CD4-positive, alpha-beta T cell treated with Interferon gamma for 1 hour (primary cell): Measurements from ENCODE around the gene ASPHD1.
"Not testable (repeated sequence)": the region's sequence is repeated elsewhere in the genome, so short reads cannot be mapped to it uniquely, and the experiment has no call there.

Experiments used
- DNase-seq: peaks from one replicate; pipeline ENCODE4 v3.0.0-alpha.2; 2020

The ASPHD1 gene

DNA sequence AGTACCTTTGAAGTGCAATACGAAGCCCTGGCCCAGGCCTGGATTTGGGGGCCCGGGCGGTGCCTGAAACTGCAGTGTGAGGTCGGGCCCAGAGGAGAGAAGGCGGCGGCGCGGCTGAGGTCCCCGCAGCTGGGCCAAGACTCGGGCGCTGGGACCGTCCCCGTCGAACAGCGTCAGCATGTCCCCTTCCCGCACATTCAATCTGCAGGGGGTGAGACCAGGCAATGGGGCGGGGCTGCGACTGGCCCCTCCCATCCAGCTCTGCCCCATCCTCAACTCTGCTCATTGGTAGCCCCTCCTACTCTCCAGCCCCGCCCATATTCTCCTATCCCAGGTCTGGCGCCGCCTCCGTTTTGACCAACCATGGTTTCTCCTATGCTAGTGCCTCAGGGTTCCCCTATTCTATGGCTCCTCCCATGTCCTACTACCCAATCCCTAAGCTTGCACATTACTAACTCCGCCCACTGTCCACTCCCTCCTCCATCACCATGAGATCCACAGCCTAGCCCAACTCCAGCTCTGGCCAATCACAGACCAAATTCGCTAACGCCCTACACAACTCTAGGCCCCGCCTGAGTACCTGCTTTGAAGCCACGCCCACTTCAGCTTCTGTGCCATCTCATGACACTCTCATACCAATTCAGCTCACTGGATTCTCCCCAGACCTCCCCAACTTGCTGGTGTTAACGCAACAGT, 22.9 kb upstream of the ASPHD1 start:
- peak; percentile 67 for DNase-seq

DNA sequence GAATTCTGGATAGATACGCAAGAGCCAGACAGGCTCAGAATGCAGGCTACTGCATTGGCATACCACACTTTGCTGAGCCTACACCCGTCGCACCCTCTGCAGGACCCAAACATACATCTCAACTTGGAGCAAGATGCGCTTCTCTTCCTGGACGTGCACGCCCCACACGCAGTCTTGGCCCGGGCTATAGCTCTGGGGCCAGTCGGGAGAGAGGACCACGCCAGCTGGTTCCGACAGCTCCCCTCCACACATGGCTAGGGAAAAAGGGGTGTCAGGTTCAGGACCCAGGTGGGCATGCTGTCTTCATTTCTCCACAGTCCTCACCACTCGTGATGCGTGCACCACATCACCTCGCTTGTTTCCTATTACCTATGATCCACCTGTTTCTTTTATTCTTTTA, 22.1 kb upstream of the ASPHD1 start:
- no peak for DNase-seq

DNA sequence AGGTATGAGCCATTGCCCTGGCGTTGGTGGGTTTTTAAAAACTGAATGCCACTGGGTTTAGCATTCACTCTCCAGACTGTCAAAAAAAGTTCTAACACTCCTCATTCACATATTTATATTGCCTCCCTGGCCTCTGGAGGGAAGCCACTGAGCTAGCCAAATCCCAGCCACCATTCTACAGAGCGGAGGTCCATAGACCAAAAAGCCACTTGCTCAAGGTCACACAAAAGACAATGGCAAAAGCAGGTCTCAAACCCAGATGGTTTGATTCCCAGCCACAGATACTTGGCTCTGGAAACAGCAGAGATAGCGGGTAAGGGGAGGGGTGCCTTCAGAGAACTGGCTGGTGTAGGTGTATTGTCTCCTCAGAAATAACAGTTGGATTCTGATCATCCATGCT, 19.2 kb upstream of the ASPHD1 start:
- DNase-seq = no peak

DNA sequence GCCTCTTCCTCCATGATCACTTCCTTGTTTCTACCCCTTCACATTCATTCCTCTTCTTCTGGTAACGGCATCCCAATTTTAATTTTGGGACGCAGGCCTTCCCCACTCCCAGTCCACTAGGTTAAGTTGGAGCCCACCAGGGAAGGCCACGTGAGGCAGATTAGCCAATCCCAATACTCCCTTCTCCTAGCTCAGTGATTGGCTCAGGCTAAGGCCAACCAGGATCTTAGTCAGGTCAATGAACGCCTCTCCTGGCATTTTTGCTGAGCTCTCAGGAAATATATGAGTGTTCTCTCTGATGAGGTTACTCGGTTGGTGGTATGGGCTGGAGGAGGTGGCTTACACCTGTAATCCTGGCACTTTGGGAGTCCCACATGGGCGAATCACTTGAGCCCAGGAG, 16.3 kb upstream of the ASPHD1 start:
- no peak for DNase-seq

DNA sequence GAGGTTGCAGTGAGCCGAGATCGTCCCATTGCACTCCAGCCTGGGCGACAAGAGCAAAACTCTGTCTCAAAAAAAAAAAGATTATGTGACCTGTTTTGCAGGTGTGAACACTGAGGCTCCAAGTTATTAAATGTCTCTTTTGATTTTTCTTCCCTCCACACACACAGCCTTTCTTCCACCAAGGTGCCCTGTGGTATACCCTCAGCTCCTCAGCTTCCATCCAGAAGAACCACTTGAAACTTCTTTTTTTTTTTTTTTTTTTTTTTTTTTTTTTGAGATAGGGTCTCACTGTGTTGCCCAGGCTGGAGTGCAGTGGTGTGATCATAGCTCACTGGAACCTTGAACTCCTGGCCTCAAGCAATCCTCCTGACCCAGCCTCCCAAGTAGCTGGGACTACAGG, 10.9 kb upstream of the ASPHD1 start:
- not testable (repeated sequence) for DNase-seq

DNA sequence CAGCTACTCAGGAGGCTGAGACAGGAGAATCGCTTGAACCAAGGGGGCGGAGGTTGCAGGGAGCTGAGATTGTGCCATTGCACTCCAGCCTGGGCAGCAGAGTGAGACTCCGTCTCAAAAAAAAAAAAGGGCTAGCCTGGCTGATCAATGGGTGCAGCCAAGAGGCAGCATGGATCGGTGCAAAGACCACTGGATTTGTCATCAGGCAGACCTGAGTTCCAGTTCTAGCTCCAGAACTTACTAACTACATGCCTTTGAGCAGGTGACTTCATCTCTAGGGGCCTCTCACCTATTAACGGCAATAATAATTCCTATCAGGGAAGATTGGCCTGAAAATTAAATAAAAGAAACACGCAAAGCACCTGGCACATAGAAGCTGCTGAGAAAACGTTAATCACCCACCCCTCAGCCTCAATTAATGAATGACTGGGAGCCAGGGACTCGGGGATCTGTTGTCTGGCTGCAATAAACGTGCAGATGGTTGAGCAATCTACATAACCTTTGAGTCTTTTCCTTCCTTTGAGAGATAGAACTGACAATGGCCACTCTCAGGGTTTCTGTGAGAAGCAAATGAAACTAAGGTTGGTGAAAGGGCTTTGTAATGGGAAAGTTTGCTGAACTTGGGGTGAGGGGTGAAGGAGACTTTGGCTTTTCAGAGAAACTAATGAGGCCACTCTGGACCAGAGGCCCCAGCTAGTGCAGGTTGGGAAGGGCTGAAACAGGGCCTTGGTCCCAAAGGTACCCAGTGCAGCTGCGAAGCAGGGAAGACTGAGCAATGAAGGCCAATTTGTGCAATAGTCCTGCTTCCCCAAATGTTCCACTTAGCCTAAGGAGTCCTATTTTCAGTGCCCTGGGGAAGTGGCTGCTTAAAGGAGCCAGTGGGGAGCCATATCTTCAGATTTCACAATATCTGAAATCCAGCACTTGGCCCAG, 8.5 kb upstream of the ASPHD1 start:
- no peak for DNase-seq

DNA sequence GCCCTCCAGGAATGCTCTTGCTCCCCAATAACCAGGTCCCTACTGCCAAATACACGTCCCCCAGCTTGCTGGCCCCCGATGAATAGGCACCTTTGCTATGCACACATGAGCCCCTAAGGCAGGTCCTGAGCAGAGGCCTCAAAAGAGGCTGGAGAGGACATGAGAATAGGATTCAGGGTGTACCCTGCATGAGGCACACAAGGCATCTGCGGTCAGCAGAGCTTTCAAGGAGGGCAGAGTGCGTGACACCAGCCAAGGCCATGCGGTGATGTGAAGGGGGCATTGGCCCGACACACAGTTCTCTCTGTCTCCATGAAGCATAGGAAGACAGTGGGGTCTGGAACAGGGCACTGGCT, 7.9 kb upstream of the ASPHD1 start:
- no peak for DNase-seq

DNA sequence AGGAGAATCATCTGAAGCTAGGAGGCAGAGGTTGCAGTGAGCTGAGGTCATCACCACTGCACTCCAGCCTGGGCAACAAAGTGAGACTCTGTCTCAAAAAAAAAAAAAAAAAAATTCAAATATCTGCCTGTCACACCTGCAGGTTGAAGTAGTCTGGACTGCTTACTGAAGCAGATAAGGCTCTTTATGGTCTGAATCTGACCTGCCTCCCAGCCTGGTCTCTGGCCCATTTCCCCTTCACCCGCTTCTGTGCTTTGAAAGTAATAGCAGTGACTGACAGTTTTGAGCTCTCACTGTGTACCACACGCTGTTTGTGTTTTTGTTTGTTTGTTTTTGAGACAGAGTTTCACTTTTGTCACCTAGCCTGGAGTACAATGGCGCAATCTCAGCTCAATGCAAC, 6.7 kb upstream of the ASPHD1 start:
- no peak for DNase-seq

DNA sequence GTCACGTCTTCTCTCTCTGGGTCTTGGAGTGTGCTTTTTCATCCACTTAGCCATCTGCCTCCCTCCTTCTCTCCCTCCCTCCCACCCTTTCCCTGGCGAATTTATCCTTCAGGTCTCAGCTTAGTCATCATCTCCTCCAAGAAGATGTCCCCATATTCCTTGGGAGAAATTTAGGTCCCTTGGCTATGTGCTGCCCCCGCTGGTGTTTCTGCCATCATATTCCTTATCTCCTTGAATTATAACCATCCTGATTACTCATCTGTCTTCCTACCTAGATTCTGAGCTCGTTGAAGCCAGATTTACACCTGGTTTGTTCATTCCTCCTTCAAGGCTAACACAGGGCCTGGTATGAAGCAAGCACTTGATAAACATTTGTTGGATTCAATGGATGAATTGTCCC, 5.9 kb upstream of the ASPHD1 start:
- DNase-seq = no peak

DNA sequence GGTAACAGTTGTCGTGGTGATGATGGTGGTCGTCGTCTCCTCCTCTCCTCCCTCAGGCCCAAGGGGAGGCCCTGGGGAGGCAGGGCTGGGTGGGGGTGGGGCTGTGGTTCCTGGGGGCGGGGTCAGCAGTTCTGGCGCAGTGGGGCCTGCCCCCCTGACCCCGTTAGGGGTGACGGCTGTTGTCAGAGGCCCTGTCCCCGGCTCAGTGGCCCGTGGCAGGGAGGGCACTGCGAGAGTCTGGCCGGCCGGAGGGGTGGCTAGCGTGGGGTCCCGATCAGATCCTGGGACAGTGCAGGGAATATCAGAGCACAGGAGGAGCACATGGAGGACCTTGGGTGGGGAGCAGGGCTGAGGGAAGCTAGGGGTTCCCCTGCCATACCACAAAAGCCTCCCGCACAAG, 3.4 kb upstream of the ASPHD1 start:
- no peak for DNase-seq

DNA sequence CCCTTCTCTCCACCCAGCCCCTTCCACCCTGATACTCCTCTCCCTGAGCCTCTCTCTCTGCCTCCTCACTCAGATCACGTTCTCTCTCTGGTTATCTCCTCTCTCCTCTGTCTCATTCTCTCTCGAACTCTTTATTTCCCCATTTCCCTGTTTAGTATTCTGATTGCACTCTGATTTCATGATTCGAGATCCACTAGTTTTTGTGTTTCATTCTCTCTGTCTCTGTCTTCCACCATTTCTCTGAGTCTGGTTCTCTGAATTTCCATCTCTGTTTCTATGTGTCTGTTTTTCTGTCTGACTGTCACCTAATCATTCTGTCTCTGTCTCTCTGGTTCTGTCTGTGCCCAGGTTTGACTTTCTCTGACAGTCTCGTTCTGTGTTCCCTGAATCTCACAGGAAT, 3.0 kb upstream of the ASPHD1 start:
- DNase-seq = no peak

DNA sequence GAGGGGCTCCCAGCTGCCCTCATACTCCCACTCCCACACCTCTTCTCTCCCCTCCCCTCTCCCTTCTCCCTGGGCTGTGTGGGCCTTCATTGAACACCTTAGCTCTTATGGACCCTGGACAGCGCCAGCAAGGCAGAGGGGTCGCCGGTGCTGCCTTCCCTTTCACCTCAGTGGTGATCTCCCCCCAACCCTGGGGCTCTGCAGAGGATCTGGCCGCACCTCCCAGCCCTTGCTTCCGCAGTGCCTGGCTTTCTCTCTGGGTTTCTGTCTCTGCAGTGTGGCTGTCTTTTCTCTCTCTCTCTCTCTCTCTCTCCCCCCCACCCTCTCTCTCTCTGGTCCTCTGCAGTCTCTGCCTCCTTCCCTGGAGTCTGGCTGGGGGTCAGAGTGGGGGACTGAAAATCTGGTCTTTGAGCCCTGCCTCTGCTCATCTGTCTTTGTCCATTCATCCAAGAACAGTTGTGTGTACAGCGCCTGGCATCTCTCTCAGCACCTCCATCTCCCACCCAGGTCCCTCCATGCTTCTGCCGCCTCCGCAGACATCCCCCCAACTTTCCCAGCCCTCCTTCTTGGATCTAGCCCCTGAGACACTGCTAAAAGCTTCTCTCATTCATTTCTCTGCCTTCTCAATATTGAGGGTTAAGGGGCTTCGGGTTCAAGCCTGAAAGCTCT, 2.0 kb upstream of the ASPHD1 start:
- DNase-seq = no peak

DNA sequence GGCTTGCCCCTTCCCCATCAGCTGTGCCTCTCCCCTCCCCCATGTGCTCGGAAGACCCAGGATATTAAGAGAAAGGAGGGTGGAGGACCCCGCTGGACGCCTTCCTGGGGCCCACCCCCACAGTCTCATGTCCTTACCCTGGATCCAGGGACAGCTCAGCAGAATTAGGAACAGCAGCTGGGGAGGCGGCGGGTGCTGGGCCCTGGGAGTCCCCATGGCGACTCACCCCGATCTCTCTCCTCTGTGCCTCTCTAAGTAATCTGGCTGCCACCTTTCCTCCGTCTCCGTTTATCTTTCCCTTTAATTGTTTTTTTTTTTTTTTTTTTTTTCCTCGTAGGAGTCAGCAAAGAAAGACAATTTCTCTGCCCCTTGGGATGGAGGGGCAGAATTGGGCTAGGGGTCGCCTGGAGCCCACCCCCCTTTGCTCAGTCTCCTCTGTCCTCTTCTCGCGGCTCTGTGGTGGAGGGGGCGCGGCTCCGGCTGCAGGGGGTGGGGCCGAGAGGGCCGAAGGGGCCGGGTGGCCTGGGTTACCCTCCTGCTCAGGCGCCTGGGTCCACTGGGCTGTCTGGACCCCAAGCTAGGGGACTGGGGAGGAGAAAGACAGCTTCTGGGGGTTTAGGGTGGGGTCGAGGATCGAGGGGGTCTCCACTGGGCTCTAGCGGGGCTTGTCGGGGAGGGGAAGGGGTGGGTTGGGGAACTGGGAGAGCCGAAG, 1.3 kb upstream of the ASPHD1 start:
- DNase-seq = no peak

DNA sequence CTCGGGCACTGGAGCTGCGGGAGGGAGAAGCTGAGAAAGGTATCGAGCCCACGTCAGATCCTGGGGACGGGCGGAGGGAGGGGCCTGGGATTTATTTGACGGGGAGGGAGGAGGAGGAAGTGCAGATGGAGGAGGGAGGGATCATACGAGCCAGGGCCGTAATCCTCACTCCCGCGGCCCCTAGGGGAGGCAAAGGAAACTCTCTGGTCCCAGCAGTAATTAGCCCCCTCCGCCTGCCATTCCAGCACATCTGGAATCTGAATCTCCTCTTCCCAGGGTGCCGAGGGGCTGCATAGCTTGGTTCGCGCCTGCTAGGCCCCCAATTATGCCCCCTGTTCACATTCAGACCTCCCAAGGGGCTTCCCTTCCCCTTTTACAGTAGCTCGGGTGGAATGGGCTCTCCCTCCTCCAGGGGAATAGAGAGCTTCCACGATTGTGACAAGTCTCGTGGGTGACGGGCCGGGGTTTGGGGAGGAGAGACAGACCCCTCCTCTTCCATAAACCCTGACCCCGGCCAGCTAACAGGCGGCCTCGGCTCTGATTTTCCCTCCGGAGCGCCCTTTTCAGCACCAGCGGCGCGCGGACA, 679 bp upstream of the ASPHD1 start, which contains the start of gene SEZ6L2:
TSS of gene SEZ6L2 (minus strand) at position 35 of the 586 bp plus-strand sequence. CDS start 531 bp downstream, outside the sequence.
- no peak for DNase-seq

DNA sequence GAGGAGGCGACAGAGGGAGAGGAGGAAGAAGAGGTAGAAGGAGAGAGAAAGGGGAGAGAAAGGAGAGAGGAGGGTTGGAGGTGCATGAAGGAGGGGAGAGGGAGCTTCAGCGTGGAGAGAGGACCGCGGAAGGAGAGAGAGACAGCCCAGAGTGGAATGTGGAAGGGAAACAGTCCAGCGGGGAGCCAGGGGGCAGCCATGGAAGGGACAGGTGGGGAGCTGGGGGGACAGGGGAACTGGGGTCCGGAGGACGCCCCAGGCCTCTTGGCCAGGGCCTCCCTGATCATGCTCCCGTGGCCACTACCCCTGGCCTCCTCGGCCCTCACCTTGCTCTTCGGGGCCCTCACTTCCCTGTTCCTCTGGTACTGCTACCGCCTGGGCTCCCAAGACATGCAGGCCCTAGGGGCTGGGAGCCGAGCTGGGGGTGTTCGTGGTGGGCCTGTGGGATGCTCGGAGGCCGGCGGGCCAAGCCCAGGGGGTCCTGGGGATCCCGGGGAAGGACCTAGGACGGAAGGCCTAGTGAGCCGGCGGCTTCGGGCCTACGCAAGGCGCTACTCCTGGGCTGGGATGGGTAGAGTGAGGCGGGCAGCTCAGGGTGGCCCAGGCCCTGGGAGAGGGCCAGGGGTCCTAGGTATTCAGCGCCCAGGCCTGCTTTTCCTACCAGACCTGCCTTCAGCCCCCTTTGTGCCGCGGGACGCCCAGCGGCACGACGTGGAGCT, 759 bp downstream of the ASPHD1 start:
- no peak for DNase-seq

DNA sequence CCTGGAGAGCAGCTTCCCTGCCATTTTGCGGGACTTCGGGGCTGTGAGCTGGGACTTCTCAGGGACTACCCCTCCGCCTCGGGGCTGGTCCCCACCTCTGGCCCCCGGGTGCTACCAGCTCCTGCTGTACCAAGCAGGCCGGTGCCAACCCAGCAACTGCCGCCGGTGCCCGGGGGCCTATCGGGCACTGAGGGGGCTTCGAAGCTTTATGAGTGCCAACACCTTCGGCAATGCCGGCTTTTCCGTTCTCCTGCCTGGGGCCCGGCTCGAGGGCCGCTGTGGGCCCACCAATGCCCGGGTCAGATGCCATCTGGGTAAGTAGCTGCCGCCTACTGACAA, 1.3 kb downstream of the ASPHD1 start:
- no peak for DNase-seq

DNA sequence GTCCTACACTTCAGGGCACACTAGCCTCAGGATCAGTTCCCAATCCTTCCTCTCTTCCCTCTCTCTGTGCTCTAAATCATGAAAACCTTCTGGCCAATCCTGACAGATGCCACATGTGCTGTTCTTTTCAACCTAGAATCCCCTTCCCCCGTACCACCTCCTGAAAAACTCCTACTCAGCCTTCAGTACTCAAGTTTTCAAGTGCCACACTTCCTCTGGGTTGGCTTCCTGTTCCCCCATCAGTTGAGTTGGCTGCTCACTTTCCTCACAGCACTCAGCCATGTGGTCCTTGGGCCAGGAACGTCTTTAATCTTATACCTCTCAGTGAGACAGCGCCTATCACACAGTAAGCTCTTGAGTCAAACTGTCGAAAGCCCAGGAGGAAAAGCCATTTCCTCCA, 3.3 kb downstream of the ASPHD1 start:
- no peak for DNase-seq

DNA sequence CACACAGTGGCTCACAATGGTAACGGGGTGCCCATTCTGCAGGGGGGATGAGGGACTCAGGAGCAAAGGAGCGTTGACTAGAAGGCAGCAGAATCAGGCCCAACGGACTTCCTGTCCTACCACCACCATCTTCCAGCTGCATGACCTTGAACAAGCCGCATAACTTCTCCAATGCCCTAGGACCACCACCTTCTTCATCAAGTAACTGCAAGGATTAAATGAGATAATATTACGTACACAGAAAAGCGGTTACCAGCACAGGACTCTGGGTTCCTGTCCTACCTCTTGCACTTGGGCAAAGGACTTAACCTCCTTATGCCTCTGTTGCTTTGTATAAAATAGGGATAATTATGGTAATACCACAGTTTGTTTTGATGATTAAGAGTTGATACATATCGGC, 4.7 kb downstream of the ASPHD1 start:
- no peak for DNase-seq

DNA sequence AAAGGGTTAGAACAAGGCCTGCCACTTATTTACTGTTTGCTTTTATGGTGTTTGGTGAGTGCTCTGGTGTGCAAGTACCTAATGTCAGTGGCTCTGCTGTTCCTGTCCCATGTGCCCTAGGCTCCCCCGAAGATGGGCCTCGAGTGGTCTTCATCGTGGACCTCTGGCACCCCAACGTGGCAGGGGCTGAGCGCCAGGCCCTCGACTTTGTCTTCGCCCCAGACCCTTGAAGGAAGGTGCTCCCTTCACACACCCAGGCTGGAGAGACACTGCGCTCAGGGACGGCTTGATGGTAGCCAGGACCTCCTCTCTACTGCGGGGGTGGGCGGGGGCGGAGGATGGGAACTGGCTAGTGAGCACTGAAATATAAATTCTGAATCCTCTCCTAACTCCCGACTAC, 5.4 kb downstream of the ASPHD1 start:
- DNase-seq = no peak

DNA sequence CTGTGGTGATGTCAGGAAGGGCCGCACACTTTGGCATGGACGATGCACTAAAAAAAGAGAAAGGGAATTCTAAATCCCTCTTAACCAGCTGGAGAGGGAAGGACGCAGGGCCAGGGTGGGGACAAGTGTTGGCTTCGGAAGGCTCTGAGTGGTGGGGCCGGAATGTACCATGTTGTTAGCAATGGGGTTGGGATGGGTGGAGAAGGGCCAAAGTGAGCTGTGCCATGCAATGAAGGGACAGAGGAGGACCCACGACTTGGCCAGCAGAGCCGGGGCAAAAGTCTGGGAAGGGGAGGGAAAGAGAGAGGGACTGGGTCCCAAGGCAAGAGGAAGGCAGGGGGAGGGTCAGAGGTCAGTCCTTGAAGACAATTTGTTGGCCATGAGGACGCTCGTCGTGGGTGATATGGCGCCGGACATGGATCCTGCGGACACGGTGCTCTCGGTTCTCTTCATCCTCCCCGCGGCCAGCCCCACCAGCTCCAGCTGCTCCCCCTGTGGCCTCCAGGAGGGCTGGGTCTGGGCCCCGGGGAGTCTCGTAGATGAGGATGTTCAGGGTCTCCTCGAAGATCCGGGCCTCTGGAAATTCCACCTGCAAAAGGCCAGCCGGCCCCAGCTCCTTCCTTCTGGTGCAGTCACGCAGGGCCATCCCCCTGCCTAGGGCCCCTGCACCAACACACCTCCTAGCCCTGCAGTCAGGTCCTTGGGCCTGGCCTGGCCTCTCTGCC, 6.4 kb downstream of the ASPHD1 start:
- DNase-seq = no peak

DNA sequence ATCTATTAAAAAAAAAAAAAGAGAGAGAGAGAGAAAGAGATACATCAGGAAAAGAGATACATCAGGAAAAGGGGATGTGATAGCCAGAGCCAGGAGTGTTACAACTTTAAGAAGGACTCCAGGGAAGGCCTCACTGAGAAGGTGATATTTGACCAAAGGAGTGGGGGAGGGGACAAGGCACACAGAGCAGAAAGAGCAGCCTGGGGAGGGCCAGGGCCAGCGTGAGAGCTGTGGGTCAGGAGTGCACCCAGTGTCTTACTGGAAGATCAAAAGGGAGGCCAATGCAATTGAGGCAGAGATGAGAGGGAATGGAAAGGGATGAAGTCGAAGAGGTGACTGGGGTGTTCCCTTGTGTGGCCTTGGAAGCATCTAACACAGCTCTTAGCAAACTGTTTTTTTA, 7.7 kb downstream of the ASPHD1 start:
- DNase-seq = no peak
